Posterior vena cava (tissue), 2 donors: ENCODE data around the gene CHST12. TPM values are rescaled to one million over a fixed set of nuclear protein-coding genes. Genes with fewer than 3 reads are reported as not detected.

Experiments used
- DNase-seq: peaks from one replicate; pipeline ENCODE4 v3.0.0-alpha.2; 2020; ENCODE audit warnings: low spot score
- intact Hi-C, 2 donors: fragments of 100-400 bp; cut with DNase I; formaldehyde crosslinking; loops; one replicate each; pipeline versions ENCODE4 v1.14.1 to v1.14.2; 2022 to 2023
- long read RNA-seq, 2 donors: library from polyadenylated mRNA; unstranded; transcript quantifications; one replicate each; pipeline ENCODE4 v2.0.0, GENCODE V29; 2020 to 2021
- total RNA-seq, 2 donors: library from RNA; stranded (reverse); fragmentation: NEBNext Ultra II Directional; extraction: Animal tissue kit (Norgen Biotek cat#: 25700); gene quantifications; one replicate each; pipeline ENCODE4 v1.2.1, GENCODE V29; 2021
- donor health status: DM: yes; HTN: yes; CAD: no.
- donor health status: DM: yes; HTN: yes; CAD: no.

CHST12 gene
- 10 to 100 TPM; 21.4 to 28.3 TPM for total RNA-seq
- long read RNA-seq, donor 1, full-length matches to known transcripts, result 15 of 35 reads
- long read RNA-seq, donor 1, partial matches to known transcripts, result 5 of 35 reads
- long read RNA-seq, donor 1, other reads (novel, unspliced or antisense), result 15 of 35 reads
- long read RNA-seq, donor 2, full-length matches to known transcripts, result 127 of 179 reads
- long read RNA-seq, donor 2, partial matches to known transcripts, result 23 of 179 reads
- long read RNA-seq, donor 2, other reads (novel, unspliced or antisense), result 29 of 179 reads

GRCh38 chr7:2403014-2403717 lies at the start of gene CHST12:
Gene CHST12 (plus strand): TSS chr7:2403611. CDS start chr7:2432640, 29,029 bp downstream.
- intact Hi-C loops, result no loop called here
- DNase-seq, result peak; percentile 98

GRCh38 chr7:2353936-2354185 lies 49.5 kb upstream of the CHST12 start:
- peak; percentile 97 for DNase-seq
- intact Hi-C loops, result loop anchor here in 1 of 2 donors (10.0 kb wide), 1 partner anchor 779 kb away; the partner anchor contains the start of gene PSMG3

- intact Hi-C loops, result loop anchor here in 1 of 2 donors (10.0 kb wide), 1 partner anchor 780 kb away; the partner anchor contains the start of gene PSMG3
- peak; percentile 97 for DNase-seq
Measured at GRCh38 chr7:2354186-2354938, 49.0 kb upstream of the CHST12 start, which contains the start of gene EIF3B. Gene EIF3B (plus strand): TSS chr7:2354827. CDS start chr7:2354922, 95 bp downstream.

- intact Hi-C loops, result loop anchor here in 1 of 2 donors (5.0 to 10.0 kb wide), 2 partner anchors 123 to 780 kb away; partner anchors contain the start of genes MAD1L1 and PSMG3
- no peak for DNase-seq
Measured at GRCh38 chr7:2354939-2355704, 48.3 kb upstream of the CHST12 start.

- no peak for DNase-seq
- intact Hi-C loops, result loop anchor here in 1 of 2 donors (5.0 to 10.0 kb wide), 2 partner anchors 123 to 781 kb away; partner anchors contain the start of genes MAD1L1 and PSMG3
Measured at GRCh38 chr7:2355705-2356008, 47.8 kb upstream of the CHST12 start.

GRCh38 chr7:2357165-2357564 lies 46.2 kb upstream of the CHST12 start:
- intact Hi-C loops, result loop anchor here in 1 of 2 donors (5.0 to 10.0 kb wide), 2 partner anchors 125 to 782 kb away; partner anchors contain the start of genes MAD1L1 and PSMG3
- no peak for DNase-seq

GRCh38 chr7:2357571-2357970 lies 45.8 kb upstream of the CHST12 start:
- DNase-seq, result no peak
- intact Hi-C loops, result loop anchor here in 1 of 2 donors (5.0 to 10.0 kb wide), 2 partner anchors 125 to 783 kb away; partner anchors contain the start of genes MAD1L1 and PSMG3

DNA sequence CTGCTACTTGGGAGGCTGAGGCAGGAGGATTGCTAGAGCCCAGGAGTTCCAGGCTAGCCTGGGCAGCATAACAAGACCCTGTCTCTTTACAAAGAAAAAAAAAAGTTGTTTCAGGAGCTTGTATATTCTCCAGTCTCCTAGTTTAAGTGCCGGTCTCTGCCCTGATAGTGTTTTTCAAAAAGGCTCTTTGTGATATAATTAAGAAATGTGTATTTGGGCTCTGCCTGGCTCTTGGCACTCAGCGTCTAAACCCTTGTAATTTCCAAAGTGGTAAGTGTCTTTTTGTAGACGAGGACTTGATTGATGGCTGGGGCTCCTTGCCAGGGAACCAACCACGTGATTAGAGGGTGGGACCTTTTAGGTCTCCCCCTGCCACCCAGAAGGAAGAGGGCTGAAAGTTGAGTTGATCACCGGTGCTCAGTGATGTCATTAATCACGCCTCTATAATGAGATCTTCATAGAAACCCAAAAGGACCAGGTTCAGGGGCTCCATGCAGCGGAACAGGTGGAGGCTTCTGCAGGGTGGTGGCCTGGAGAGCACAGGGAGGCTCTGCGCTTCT lies 44.4 kb upstream of the CHST12 start:
- intact Hi-C loops, result loop anchor here in 1 of 2 donors (5.0 to 10.0 kb wide), 2 partner anchors 127 to 784 kb away; partner anchors contain the start of genes MAD1L1 and PSMG3
- no peak for DNase-seq

GRCh38 chr7:2359610-2360009 lies 43.8 kb upstream of the CHST12 start:
- no peak for DNase-seq
- intact Hi-C loops, result loop anchor here in 1 of 2 donors (5.0 to 10.0 kb wide), 2 partner anchors 127 to 785 kb away; partner anchors contain the start of genes MAD1L1 and PSMG3

DNA sequence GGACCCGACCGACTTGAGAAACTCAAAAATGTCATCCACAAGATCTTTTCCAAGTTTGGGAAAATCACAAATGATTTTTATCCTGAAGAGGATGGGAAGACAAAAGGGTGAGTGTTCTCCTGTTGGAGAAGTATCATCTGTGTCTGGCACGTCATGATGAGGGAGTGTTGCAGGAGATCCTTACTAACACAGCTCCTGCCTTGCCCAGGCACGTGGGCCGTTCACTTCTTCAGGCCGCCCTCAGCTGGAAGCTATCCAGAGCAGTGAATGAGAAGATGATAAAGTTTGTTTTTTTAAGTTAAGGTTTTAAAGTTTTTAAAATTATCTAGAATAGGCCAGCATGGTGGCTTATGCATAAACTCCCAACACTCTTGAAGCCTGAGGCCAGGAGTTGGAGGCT lies 42.6 kb upstream of the CHST12 start:
- no peak for DNase-seq
- intact Hi-C loops, result no loop called here

- intact Hi-C loops, result no loop called here
- no peak for DNase-seq
Measured at GRCh38 chr7:2362385-2363088, 40.9 kb upstream of the CHST12 start.

DNA sequence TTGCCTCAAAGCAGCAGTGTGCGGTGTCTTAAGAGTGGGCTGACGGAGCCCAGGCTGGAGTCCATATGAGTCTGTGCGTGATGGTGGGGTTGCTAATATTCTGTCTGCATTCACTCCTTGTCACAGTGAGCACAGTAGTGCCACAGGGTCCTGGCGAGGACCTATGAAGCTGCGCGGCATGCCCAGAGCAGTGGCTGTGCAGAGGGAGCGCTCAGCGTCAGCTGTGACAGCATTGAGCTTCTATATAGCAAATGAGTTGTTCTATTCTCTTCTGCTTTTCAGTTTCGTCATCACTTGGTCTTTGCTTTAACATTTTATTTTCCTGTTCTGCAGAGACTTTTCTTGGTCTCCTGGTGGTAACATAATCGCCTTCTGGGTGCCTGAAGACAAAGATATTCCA lies 34.3 kb upstream of the CHST12 start:
- no peak for DNase-seq
- intact Hi-C loops, result no loop called here

GRCh38 chr7:2371329-2371728 lies 32.1 kb upstream of the CHST12 start:
- intact Hi-C loops, result no loop called here
- DNase-seq, result no peak

DNA sequence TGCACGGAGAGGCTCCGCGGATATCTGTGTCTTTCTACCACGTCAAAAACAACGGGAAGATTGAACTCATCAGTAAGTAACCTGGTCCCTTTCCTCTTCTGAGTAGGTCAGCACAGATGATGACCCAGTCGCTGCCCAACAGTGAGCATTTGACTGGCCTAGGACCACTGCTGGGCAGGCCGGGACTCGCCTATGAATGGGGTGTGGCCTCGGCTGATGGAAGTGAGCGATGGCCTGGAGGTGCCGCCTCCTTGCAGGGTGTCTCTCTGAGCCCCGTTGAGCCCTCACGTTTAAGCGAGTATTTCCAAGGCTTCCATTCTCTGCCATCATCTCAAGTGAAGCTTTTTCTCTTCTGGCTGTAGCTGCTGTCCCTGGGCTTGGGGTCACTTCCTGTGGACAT lies 30.7 kb upstream of the CHST12 start:
- no peak for DNase-seq
- intact Hi-C loops, result no loop called here

GRCh38 chr7:2373124-2373556 lies 30.3 kb upstream of the CHST12 start:
- intact Hi-C loops, result no loop called here
- no peak for DNase-seq

DNA sequence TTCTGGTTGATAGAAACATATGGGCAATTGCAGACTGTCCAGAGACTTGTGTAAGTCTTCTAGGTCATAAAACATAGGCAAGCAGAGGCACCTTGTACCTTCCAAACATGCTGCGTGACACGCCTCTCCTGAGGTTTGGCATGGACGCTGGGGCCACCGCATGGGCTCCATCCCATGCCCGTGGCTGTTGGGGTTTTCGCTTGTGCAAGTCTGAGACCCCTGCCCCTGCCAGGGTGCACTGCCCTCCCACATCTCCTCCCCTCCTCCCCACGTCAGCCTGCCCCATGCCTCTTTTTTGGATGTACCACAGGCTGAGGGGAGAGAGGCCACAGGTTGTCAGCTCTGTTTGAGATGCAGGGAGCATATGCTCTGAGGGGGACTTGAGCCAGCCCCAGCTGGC lies 29.8 kb upstream of the CHST12 start:
- DNase-seq, result no peak
- intact Hi-C loops, result no loop called here

- intact Hi-C loops, result no loop called here
- no peak for DNase-seq
Measured at GRCh38 chr7:2374401-2374800, 29.0 kb upstream of the CHST12 start.
